ENCODE data around the gene EPM2AIP1.
A peak's percentile ranks its signal among the peaks of the same experiment; 100 is the strongest.

Gene EPM2AIP1

DNA sequence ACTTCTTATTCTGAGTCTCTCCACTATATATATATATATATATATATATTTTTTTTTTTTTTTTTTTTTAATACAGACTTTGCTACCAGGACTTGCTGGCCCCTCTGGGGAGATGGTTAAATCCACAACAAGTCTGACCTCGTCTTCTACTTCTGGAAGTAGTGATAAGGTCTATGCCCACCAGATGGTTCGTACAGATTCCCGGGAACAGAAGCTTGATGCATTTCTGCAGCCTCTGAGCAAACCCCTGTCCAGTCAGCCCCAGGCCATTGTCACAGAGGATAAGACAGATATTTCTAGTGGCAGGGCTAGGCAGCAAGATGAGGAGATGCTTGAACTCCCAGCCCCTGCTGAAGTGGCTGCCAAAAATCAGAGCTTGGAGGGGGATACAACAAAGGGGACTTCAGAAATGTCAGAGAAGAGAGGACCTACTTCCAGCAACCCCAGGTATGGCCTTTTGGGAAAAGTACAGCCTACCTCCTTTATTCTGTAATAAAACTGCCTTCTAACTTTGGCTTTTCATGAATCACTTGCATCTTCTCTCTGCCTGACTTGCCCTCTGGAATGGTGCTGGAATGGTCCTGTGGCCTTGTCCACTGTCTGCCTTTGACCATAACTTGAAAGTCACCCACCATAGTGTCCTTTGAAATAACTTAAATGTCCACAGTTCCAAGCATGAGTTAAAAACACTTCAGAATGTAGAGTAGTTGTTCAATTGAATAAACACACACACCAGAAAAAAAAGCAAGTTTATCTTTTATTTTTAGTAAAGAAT lies 32.8 kb upstream of the EPM2AIP1 start:
- peaks cover 44 to 83% (median 61%) of the 10 kb centered on the region in 4 experiments for H3K36me3 ChIP-seq (ENCODE audit: control insufficient read depth in 4 of 4, insufficient read depth in 4 of 4, low read length in 3 of 4)
- peaks cover 0 to 9% (median 0%) of the 10 kb centered on the region in 4 experiments for H3K4me1 ChIP-seq (ENCODE audit: control extremely low read depth in 1 of 4, control insufficient read depth in 4 of 4, insufficient read depth in 4 of 4, low read length in 3 of 4)
- H3K27me3 ChIP-seq (replicated peaks in 2 of 5; ENCODE audit: control insufficient read depth in 4 of 5, insufficient read depth in 5 of 5, low read length in 4 of 5), result no peaks in the 10 kb centered on the region
- no peak overlapping the region for H3K4me3 ChIP-seq (ENCODE audit: control insufficient read depth in 1 of 7, extremely low read depth in 1 of 7, insufficient read depth in 4 of 7, low read depth in 2 of 7, low read length in 6 of 7)
- 100% methylated on average over 1 of the region's 3 CpGs for WGBS (ENCODE audit: insufficient coverage)
- peak in 2 of 3 donors; percentile 9 to 20 for DNase-seq
- no peak overlapping the region for H3K27ac ChIP-seq (ENCODE audit: insufficient read depth in 1 of 2, low read depth in 1 of 2, low read length in 2 of 2, poor library complexity in 1 of 2, severe bottlenecking in 2 of 2)
- POLR2A ChIA-PET, result no interaction called here
- CTCF ChIA-PET, result interaction anchor here (0.6 to 2.2 kb wide), 2 partner anchors 10 to 290 kb away, joined by 3 to 9 read pairs; no protein-coding TSS in a partner anchor
- H3K9me3 ChIP-seq (ENCODE audit: control extremely low read depth in 1 of 5, control insufficient read depth in 4 of 5, insufficient read depth in 2 of 5, low read depth in 1 of 5, low read length in 4 of 5), result peaks cover 0 to 8% (median 0%) of the 10 kb centered on the region in 5 experiments

DNA sequence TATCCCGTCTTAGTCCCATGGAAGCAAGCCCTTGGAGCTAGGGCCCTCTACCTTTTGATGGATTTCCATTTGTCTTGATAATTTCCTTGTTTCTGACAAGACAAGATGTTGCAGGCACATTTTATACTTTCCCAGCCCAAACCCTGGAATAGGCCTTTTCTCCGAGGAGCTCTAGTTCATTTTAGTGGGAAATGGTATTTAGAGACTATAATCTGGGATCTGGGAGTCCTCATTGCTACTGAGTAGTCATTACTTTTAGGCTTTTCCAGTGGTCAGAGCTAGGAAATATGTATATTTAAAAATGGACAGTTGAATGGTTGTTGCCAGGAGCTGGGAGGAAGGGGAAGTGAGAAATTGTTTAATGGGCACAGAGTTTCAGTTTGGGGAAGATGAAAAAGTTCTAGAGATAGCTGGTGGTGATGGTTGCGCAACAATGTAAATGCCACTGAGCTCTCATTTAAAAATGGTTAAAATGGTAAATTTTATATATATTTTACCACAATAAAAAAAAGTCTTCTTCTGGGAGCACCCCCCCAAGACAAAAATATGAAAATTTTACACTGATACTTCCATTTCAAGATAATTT lies 32.0 kb upstream of the EPM2AIP1 start:
- Histone ChIP-seq H3K27ac (ENCODE audit: insufficient read depth in 1 of 2, low read depth in 1 of 2, low read length in 2 of 2, poor library complexity in 1 of 2, severe bottlenecking in 2 of 2) (no peak overlapping the region), H3K36me3 (ENCODE audit: control insufficient read depth in 4 of 4, insufficient read depth in 4 of 4, low read length in 3 of 4) (peaks cover 51 to 84% (median 65%) of the 10 kb centered on the region in 4 experiments), H3K4me3 (ENCODE audit: control insufficient read depth in 1 of 7, extremely low read depth in 1 of 7, insufficient read depth in 4 of 7, low read depth in 2 of 7, low read length in 6 of 7) (peak overlapping the region in 1 of 7 experiments; percentile 19), H3K9me3 (ENCODE audit: control extremely low read depth in 1 of 5, control insufficient read depth in 4 of 5, insufficient read depth in 2 of 5, low read depth in 1 of 5, low read length in 4 of 5) (peaks cover 0 to 8% (median 0%) of the 10 kb centered on the region in 5 experiments), H3K27me3 (replicated peaks in 2 of 5; ENCODE audit: control insufficient read depth in 4 of 5, insufficient read depth in 5 of 5, low read length in 4 of 5) (no peaks in the 10 kb centered on the region), H3K4me1 (ENCODE audit: control extremely low read depth in 1 of 4, control insufficient read depth in 4 of 4, insufficient read depth in 4 of 4, low read length in 3 of 4) (peaks cover 0 to 9% (median 0%) of the 10 kb centered on the region in 4 experiments)
- ChIA-PET POLR2A (no interaction called here), CTCF (interaction anchor here (0.9 to 2.2 kb wide), 10 partner anchors 8 to 199 kb away, joined by 3 to 12 read pairs (median 3); no protein-coding TSS in a partner anchor)
- WGBS (ENCODE audit: insufficient coverage), result 100% methylated on average over 1 of the region's 3 CpGs
- peak in 2 of 3 donors; percentile 38 to 42 for DNase-seq

DNA sequence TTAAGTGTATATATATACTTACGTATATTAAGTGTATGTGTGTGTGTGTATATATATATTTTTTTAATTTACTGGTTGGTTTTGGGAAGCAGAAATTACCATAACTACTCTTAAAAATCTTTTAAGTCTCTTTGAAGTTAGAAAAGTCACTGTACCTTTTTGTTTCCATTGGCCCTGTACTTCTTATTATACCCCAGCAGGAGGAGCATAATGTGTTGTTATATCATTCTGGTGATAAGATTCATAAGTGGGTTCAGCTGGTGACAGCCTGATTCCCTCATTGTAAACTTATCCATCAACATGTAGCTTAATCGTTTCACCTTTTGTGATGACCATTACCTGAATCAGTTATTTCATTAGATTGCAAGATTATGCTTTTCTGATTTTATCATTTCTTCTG lies 31.2 kb upstream of the EPM2AIP1 start:
- WGBS (ENCODE audit: insufficient coverage), result no CpG with 5 or more reads among the region's 2 CpGs
- ChIA-PET POLR2A (no interaction called here), CTCF (interaction anchor here (0.9 to 2.2 kb wide), 11 partner anchors 9 to 200 kb away, joined by 3 to 12 read pairs (median 3); no protein-coding TSS in a partner anchor)
- Histone ChIP-seq H3K9me3 (ENCODE audit: control extremely low read depth in 1 of 5, control insufficient read depth in 4 of 5, insufficient read depth in 2 of 5, low read depth in 1 of 5, low read length in 4 of 5) (peaks cover 0 to 8% (median 0%) of the 10 kb centered on the region in 5 experiments), H3K36me3 (ENCODE audit: control insufficient read depth in 4 of 4, insufficient read depth in 4 of 4, low read length in 3 of 4) (peaks cover 51 to 83% (median 67%) of the 10 kb centered on the region in 4 experiments), H3K4me1 (ENCODE audit: control extremely low read depth in 1 of 4, control insufficient read depth in 4 of 4, insufficient read depth in 4 of 4, low read length in 3 of 4) (peaks cover 0 to 9% (median 0%) of the 10 kb centered on the region in 4 experiments), H3K27me3 (replicated peaks in 2 of 5; ENCODE audit: control insufficient read depth in 4 of 5, insufficient read depth in 5 of 5, low read length in 4 of 5) (no peaks in the 10 kb centered on the region), H3K27ac (ENCODE audit: insufficient read depth in 1 of 2, low read depth in 1 of 2, low read length in 2 of 2, poor library complexity in 1 of 2, severe bottlenecking in 2 of 2) (no peak overlapping the region), H3K4me3 (ENCODE audit: control insufficient read depth in 1 of 7, extremely low read depth in 1 of 7, insufficient read depth in 4 of 7, low read depth in 2 of 7, low read length in 6 of 7) (no peak overlapping the region)
- DNase-seq, result peak; percentile 19 to 58 (median 49)

DNA sequence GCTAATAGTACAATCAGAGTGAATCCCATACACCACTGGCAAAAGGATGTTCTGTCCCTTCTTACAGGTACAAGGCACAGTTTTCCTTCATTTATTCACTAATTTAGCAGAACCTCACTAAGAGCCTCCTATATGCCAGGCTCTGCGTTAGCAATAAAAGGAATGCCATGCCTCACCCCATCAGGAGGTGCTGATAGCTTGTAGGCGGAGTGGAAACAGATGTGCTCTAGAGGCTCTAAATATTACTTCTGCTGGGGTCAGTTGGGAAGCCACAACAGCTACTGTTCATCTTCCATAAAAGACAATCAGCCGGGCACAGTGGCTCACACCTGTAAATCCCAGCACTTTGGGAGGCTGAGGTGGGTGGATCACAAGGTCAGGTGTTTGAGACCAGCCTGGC lies 24.8 kb upstream of the EPM2AIP1 start:
- POLR2A ChIA-PET, result interaction anchor here (0.6 to 0.7 kb wide), 2 partner anchors 170 to 974 kb away, joined by 4 read pairs; no protein-coding TSS in a partner anchor
- no peak for DNase-seq
- no peak overlapping the region for H3K27ac ChIP-seq (ENCODE audit: insufficient read depth in 1 of 2, low read depth in 1 of 2, low read length in 2 of 2, poor library complexity in 1 of 2, severe bottlenecking in 2 of 2)
- H3K4me1 ChIP-seq (ENCODE audit: control extremely low read depth in 1 of 4, control insufficient read depth in 4 of 4, insufficient read depth in 4 of 4, low read length in 3 of 4), result no peaks in the 10 kb centered on the region
- 96% methylated on average over 3 of the region's 3 CpGs for WGBS (ENCODE audit: insufficient coverage)
- no peaks in the 10 kb centered on the region for H3K9me3 ChIP-seq (ENCODE audit: control extremely low read depth in 1 of 5, control insufficient read depth in 4 of 5, insufficient read depth in 2 of 5, low read depth in 1 of 5, low read length in 4 of 5)
- H3K36me3 ChIP-seq (ENCODE audit: control insufficient read depth in 4 of 4, insufficient read depth in 4 of 4, low read length in 3 of 4), result peaks cover 43 to 80% (median 60%) of the 10 kb centered on the region in 4 experiments
- CTCF ChIA-PET, result no interaction called here
- no peak overlapping the region for H3K4me3 ChIP-seq (ENCODE audit: control insufficient read depth in 1 of 7, extremely low read depth in 1 of 7, insufficient read depth in 4 of 7, low read depth in 2 of 7, low read length in 6 of 7)
- H3K27me3 ChIP-seq (replicated peaks in 2 of 5; ENCODE audit: control insufficient read depth in 4 of 5, insufficient read depth in 5 of 5, low read length in 4 of 5), result no peaks in the 10 kb centered on the region

DNA sequence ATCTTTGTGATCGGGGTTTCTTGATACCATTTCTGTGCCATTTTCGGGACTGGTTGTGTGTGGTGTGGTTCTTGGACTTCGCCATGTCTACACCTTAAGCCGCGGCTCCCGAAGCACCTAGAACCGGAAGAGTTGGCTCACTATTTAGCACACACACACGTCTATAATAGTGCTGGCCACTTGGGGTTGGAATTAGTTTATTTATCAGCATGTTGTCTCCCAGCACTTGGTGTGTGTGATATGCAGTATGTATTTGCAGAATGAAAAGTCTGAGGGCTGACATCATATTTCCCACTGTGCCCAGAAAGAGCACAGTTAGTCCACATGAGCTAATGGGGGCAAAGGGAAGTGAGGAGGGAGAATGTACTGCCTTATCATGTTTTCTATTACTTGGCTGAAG lies 24.0 kb upstream of the EPM2AIP1 start:
- peaks cover 38 to 80% (median 59%) of the 10 kb centered on the region in 4 experiments for H3K36me3 ChIP-seq (ENCODE audit: control insufficient read depth in 4 of 4, insufficient read depth in 4 of 4, low read length in 3 of 4)
- no peak overlapping the region for H3K4me3 ChIP-seq (ENCODE audit: control insufficient read depth in 1 of 7, extremely low read depth in 1 of 7, insufficient read depth in 4 of 7, low read depth in 2 of 7, low read length in 6 of 7)
- CTCF ChIA-PET, result no interaction called here

DNA sequence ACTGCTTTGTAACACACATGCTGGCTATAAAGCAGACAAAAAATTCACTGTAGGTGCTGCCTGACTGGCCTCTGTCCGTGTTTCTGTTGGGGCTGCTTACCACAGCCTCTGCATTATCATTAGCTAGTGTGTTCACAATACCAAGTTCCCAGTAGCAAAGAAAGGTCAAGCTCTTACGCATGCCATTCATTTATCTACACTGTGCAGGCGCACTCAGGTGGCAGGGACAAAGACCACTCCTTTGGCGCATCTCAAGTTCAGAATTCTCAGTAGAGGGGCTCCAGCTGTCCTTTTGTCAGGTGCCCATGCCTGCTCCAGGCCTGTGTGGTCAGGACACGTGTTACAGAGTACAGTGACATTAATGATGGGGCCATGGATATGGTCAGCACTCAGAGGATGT lies 22.7 kb upstream of the EPM2AIP1 start:
- Histone ChIP-seq H3K27me3 (replicated peaks in 2 of 5; ENCODE audit: control insufficient read depth in 4 of 5, insufficient read depth in 5 of 5, low read length in 4 of 5) (no peaks in the 10 kb centered on the region), H3K36me3 (ENCODE audit: control insufficient read depth in 4 of 4, insufficient read depth in 4 of 4, low read length in 3 of 4) (peaks cover 25 to 74% (median 52%) of the 10 kb centered on the region in 4 experiments), H3K27ac (ENCODE audit: insufficient read depth in 1 of 2, low read depth in 1 of 2, low read length in 2 of 2, poor library complexity in 1 of 2, severe bottlenecking in 2 of 2) (no peak overlapping the region), H3K9me3 (ENCODE audit: control extremely low read depth in 1 of 5, control insufficient read depth in 4 of 5, insufficient read depth in 2 of 5, low read depth in 1 of 5, low read length in 4 of 5) (no peaks in the 10 kb centered on the region), H3K4me1 (ENCODE audit: control extremely low read depth in 1 of 4, control insufficient read depth in 4 of 4, insufficient read depth in 4 of 4, low read length in 3 of 4) (no peaks in the 10 kb centered on the region), H3K4me3 (ENCODE audit: control insufficient read depth in 1 of 7, extremely low read depth in 1 of 7, insufficient read depth in 4 of 7, low read depth in 2 of 7, low read length in 6 of 7) (no peak overlapping the region)
- DNase-seq, result no peak
- CTCF ChIA-PET, result no interaction called here
- 95% methylated on average over 5 of the region's 5 CpGs for WGBS (ENCODE audit: insufficient coverage)
- POLR2A ChIA-PET, result no interaction called here

More for the DNA sequence above, 24.0 kb upstream of the EPM2AIP1 start:
- Histone ChIP-seq H3K4me1 (ENCODE audit: control extremely low read depth in 1 of 4, control insufficient read depth in 4 of 4, insufficient read depth in 4 of 4, low read length in 3 of 4) (no peaks in the 10 kb centered on the region), H3K9me3 (ENCODE audit: control extremely low read depth in 1 of 5, control insufficient read depth in 4 of 5, insufficient read depth in 2 of 5, low read depth in 1 of 5, low read length in 4 of 5) (no peaks in the 10 kb centered on the region), H3K27me3 (replicated peaks in 2 of 5; ENCODE audit: control insufficient read depth in 4 of 5, insufficient read depth in 5 of 5, low read length in 4 of 5) (no peaks in the 10 kb centered on the region), H3K27ac (ENCODE audit: insufficient read depth in 1 of 2, low read depth in 1 of 2, low read length in 2 of 2, poor library complexity in 1 of 2, severe bottlenecking in 2 of 2) (no peak overlapping the region)
- POLR2A ChIA-PET, result no interaction called here
- DNase-seq, result no peak
- whole genome bisulfite sequencing (ENCODE audit: insufficient coverage), result 90% methylated on average over 2 of the region's 8 CpGs

DNA sequence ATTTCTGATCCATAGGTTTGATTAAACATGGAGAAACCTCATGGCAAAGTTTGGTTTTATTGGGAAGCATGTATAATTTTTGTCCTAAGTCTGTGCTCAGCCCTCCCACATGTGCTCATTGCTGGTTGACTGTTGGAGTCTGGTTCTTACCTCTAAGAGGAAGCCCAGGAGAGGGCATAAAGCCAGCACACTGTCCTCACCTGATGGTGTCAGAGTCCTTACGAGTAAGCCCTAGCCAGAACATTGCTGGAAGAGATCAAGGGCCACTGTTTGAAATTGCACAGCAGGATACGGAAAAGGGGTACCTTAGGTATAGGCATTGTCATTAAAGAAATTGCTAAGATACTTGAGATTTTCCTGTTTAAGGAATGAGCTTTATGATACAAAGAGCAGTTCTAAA lies 21.7 kb upstream of the EPM2AIP1 start:
- no peak overlapping the region for H3K4me3 ChIP-seq (ENCODE audit: control insufficient read depth in 1 of 7, extremely low read depth in 1 of 7, insufficient read depth in 4 of 7, low read depth in 2 of 7, low read length in 6 of 7)
- 100% methylated on average over 2 of the region's 2 CpGs for WGBS (ENCODE audit: insufficient coverage)
- CTCF ChIA-PET, result no interaction called here
- no peak overlapping the region for H3K27ac ChIP-seq (ENCODE audit: insufficient read depth in 1 of 2, low read depth in 1 of 2, low read length in 2 of 2, poor library complexity in 1 of 2, severe bottlenecking in 2 of 2)
- no peaks in the 10 kb centered on the region for H3K4me1 ChIP-seq (ENCODE audit: control extremely low read depth in 1 of 4, control insufficient read depth in 4 of 4, insufficient read depth in 4 of 4, low read length in 3 of 4)
- peaks cover 18 to 66% (median 46%) of the 10 kb centered on the region in 4 experiments for H3K36me3 ChIP-seq (ENCODE audit: control insufficient read depth in 4 of 4, insufficient read depth in 4 of 4, low read length in 3 of 4)
- no peak for DNase-seq
- H3K27me3 ChIP-seq (replicated peaks in 2 of 5; ENCODE audit: control insufficient read depth in 4 of 5, insufficient read depth in 5 of 5, low read length in 4 of 5), result no peaks in the 10 kb centered on the region
- POLR2A ChIA-PET, result no interaction called here
- no peaks in the 10 kb centered on the region for H3K9me3 ChIP-seq (ENCODE audit: control extremely low read depth in 1 of 5, control insufficient read depth in 4 of 5, insufficient read depth in 2 of 5, low read depth in 1 of 5, low read length in 4 of 5)
